Mammary epithelial cell (primary cell): Measurements from ENCODE around the gene SCARB1.

Experiments used
- CTCF ChIP-seq, 2 donors: IDR thresholded peaks in 1 of 2; conservative IDR thresholded peaks in 1 of 2; 2 replicates each; pipeline ENCODE4 v1.5.1; 2011 to 2012; ENCODE audit warnings: inconsistent platforms in 2 of 2, low read length in 2 of 2, mild to moderate bottlenecking in 2 of 2, control low read depth in 1 of 2, low read depth in 1 of 2; ENCODE audit not compliant: insufficient read depth in 1 of 2; ENCODE audit errors: extremely low read depth in 1 of 2
- EZH2 ChIP-seq: IDR thresholded peaks from 2 replicates; pipeline ENCODE4 v1.6.1; 2012; ENCODE audit warnings: low read length, inconsistent platforms, borderline replicate concordance

GRCh38 chr12:124864326-124864752, 675 bp upstream of the SCARB1 start:
- TF ChIP-seq CTCF (conservative IDR thresholded peaks at IDR 0.05 in 1 of 2, IDR thresholded peaks at IDR 0.05 in 1 of 2; ENCODE audit: extremely low read depth in 1 of 2, insufficient read depth in 1 of 2, low read depth in 1 of 2, low read length in 2 of 2) (no peak), EZH2 (no peak)
